ENCODE measurements around the gene LRBA. TPM values are rescaled to one million over a fixed set of nuclear protein-coding genes. Genes with fewer than 3 reads are reported as not detected.

LRBA gene
- polyA plus RNA-seq, 2 of the 4 experiments (the other 2 are of a cell fraction): 10.7 to 25.1 TPM

- no peak overlapping the region for H3K4me2 ChIP-seq
- H3K9me3 ChIP-seq: no peaks in the 10 kb centered on the region
- ChIA-PET POLR2A (no interaction called here), CTCF (no interaction called here)
- no peak overlapping the region for H3K27ac ChIP-seq
- H3K4me3 ChIP-seq: no peak overlapping the region
- WGBS (ENCODE audit: missing lambda C conversion rate): 85% methylated on average over 5 of the region's 6 CpGs
- ATAC-seq: no peak
- TF ChIP-seq PHF8 (IDR thresholded peaks at IDR 0.05; ENCODE audit: borderline replicate concordance, low read depth): no peak
- no peak for TF ChIP-seq NFE2L2 (conservative IDR thresholded peaks at IDR 0.05; ENCODE audit: low read length)
- no peak for TF ChIP-seq E2F6 (IDR thresholded peaks at IDR 0.05; ENCODE audit: borderline replicate concordance, low read depth)
- no peak for TF ChIP-seq EP300 (IDR thresholded peaks at IDR 0.05)
- TF ChIP-seq TP53 (CRISPR knock-in tag; IDR thresholded peaks at IDR 0.05): no peak
- TF ChIP-seq HES2 (IDR thresholded peaks at IDR 0.05): no peak
- no peak for TF ChIP-seq EHF (CRISPR knock-in tag; IDR thresholded peaks at IDR 0.05)
- no peak for TF ChIP-seq HEYL (CRISPR knock-in tag; IDR thresholded peaks at IDR 0.05)
- TF ChIP-seq CHD4 (IDR thresholded peaks at IDR 0.05; ENCODE audit: borderline replicate concordance): no peak
- TF ChIP-seq PBX3 (IDR thresholded peaks at IDR 0.05): no peak
- TF ChIP-seq ESRRA (IDR thresholded peaks at IDR 0.05; ENCODE audit: borderline replicate concordance, low read length): no peak
- FAIRE-seq: no peak
- DNase-seq (ENCODE audit: low read depth in 1 of 2, low spot score in 1 of 2): no peak
- H3K4me1 ChIP-seq: no peaks in the 10 kb centered on the region
Observed at GRCh38 chr4:150874338-150875226, 140.5 kb downstream of the LRBA start.

- whole genome bisulfite sequencing (ENCODE audit: missing lambda C conversion rate): 2% methylated on average over 4 of the region's 4 CpGs
Observed at GRCh38 chr4:150867148-150867547, 147.9 kb downstream of the LRBA start.

GRCh38 chr4:150863456-150863855 lies 151.6 kb downstream of the LRBA start:
- TF ChIP-seq EHF (CRISPR knock-in tag; IDR thresholded peaks at IDR 0.05) (no peak), PBX3 (IDR thresholded peaks at IDR 0.05) (no peak), ZSCAN20 (CRISPR knock-in tag; IDR thresholded peaks at IDR 0.05) (no peak), HOXB5 (CRISPR knock-in tag; IDR thresholded peaks at IDR 0.05) (no peak)
- FAIRE-seq (no peak), DNase-seq (ENCODE audit: low read depth in 1 of 2, low spot score in 1 of 2) (no peak), ATAC-seq (no peak)
- no peaks in the 10 kb centered on the region for H3K9me3 ChIP-seq
- no peaks in the 10 kb centered on the region for H3K4me1 ChIP-seq
- CTCF ChIA-PET: interaction anchor here (0.5 to 1.2 kb wide), 3 partner anchors 140 to 619 kb away, joined by 3 read pairs; no protein-coding TSS in a partner anchor
- 80% methylated on average over 7 of the region's 7 CpGs for WGBS (ENCODE audit: missing lambda C conversion rate)
- no peak overlapping the region for H3K4me3 ChIP-seq
- POLR2A ChIA-PET: no interaction called here
- no peak overlapping the region for H3K27ac ChIP-seq
- H3K4me2 ChIP-seq: no peak overlapping the region

More at GRCh38 chr4:150867148-150867547, 147.9 kb downstream of the LRBA start:
- ChIA-PET POLR2A (interaction anchor here (0.7 kb wide), 2 partner anchors 786 to 1458 kb away, joined by 3 to 5 read pairs; no protein-coding TSS in a partner anchor), CTCF (interaction anchor here (0.6 to 1.9 kb wide), 23 partner anchors 9 to 887 kb away, joined by 3 to 13 read pairs (median 3); no protein-coding TSS in a partner anchor)
- TF ChIP-seq SMC3 (IDR thresholded peaks at IDR 0.05) (peak; percentile 75), CTCF (IDR thresholded peaks at IDR 0.05) (peak; percentile 65), RAD21 (conservative IDR thresholded peaks at IDR 0.05 in 1 of 2, IDR thresholded peaks at IDR 0.05 in 1 of 2) (peak; percentile 78 to 86), KDM1A (IDR thresholded peaks at IDR 0.05; ENCODE audit: low read depth) (no peak), MAFK (IDR thresholded peaks at IDR 0.05; ENCODE audit: partially characterized antibody) (peak; percentile 24)
- Histone ChIP-seq H3K4me2 (peak overlapping the region; percentile 39; the same call in 1 of the 3 replicates), H3K27ac (no peak overlapping the region), H3K9me3 (no peaks in the 10 kb centered on the region), H3K4me3 (no peak overlapping the region), H3K4me1 (no peaks in the 10 kb centered on the region)
- ATAC-seq: peak; percentile 66 to 80; a peak in 4 of 6 replicates
- FAIRE-seq: no peak
- peak; percentile 58 to 77 for DNase-seq (ENCODE audit: low read depth in 1 of 2, low spot score in 1 of 2)

Data from A549 (cell line).